OCI-LY7 (cell line): Measurements from ENCODE around the gene LRAT. TPM values are rescaled to one million over a fixed set of nuclear protein-coding genes. Genes with fewer than 3 reads are reported as not detected.
A peak's percentile ranks its signal among the peaks of the same experiment; 100 is the strongest.

Experiments
- Bru-seq: library from RNA; stranded (reverse); fragments of 400-500 nt; gene quantifications from one replicate; lab custom pipeline; 2021; lab: Mats Ljungman, UMichigan
- BruChase-seq, 2 experiments: library from RNA; stranded (reverse); fragments of 400-500 nt; gene quantifications; one replicate each; lab custom pipeline; 2021; lab: Mats Ljungman, UMichigan
- BruUV-seq: library from RNA; stranded (reverse); fragments of 400-500 nt; replicated peaks from 2 replicates; lab custom pipeline; 2021; lab: Mats Ljungman, UMichigan
- CTCF ChIA-PET: fragments of 300-600 bp; sonication (Branson Sonifier 250); formaldehyde crosslinking; loops from one replicate; lab custom pipeline; 2022; ENCODE audit warnings: antibody characterized with exemption; ENCODE audit not compliant: unreplicated experiment; lab: Charles Lee
- POLR2A ChIA-PET: fragments of 300-600 bp; sonication (Branson Sonifier 250); formaldehyde crosslinking; loops from one replicate; lab custom pipeline; 2022; ENCODE audit warnings: antibody characterized with exemption; lab: Charles Lee
- DNase-seq: peaks from one replicate; pipeline ENCODE4 v3.0.0-alpha.2; 2015; ENCODE audit warnings: low spot score
- H2AFZ ChIP-seq: fragments of 200-600 bp; sonication (generic), shearing (Covaris generic); 2 replicates; pipeline ENCODE4 v1.6.1; 2014; ENCODE audit warnings: mild to moderate bottlenecking, antibody characterized with exemption, low read length, moderate library complexity
- H3K27ac ChIP-seq: fragments of 200-600 bp; sonication (generic); 2 replicates; pipeline ENCODE4 v1.5.1; 2014; ENCODE audit warnings: mixed run types, low read depth, mild to moderate bottlenecking, moderate library complexity, low read length, inconsistent platforms; ENCODE audit not compliant: poor library complexity, severe bottlenecking
- H3K36me3 ChIP-seq: fragments of 200-600 bp; sonication (generic); 2 replicates; pipeline ENCODE4 v1.6.1; 2014; ENCODE audit warnings: mild to moderate bottlenecking, antibody characterized with exemption, low read length, moderate library complexity, mixed read lengths; ENCODE audit not compliant: insufficient read depth
- H3K4me1 ChIP-seq: fragments of 200-600 bp; sonication (generic); 2 replicates; pipeline ENCODE4 v1.5.1; 2014; ENCODE audit warnings: mild to moderate bottlenecking, low read length; ENCODE audit not compliant: insufficient read depth, poor library complexity, severe bottlenecking
- H3K4me2 ChIP-seq: fragments of 200-600 bp; sonication (generic); 2 replicates; pipeline ENCODE4 v1.6.1; 2014; ENCODE audit warnings: mild to moderate bottlenecking, low read length
- H3K4me3 ChIP-seq: fragments of 200-600 bp; sonication (generic); 2 replicates; pipeline ENCODE4 v1.5.1; 2014; ENCODE audit warnings: mild to moderate bottlenecking, low read depth, low read length; ENCODE audit not compliant: poor library complexity, severe bottlenecking
- H3K79me2 ChIP-seq: fragments of 200-600 bp; sonication (generic); 2 replicates; pipeline ENCODE4 v1.6.1; 2016; ENCODE audit warnings: low read depth, mild to moderate bottlenecking, low read length, moderate library complexity, mixed read lengths; ENCODE audit not compliant: insufficient read depth
- H3K9me2 ChIP-seq: fragments of 200-600 bp; sonication (generic); 2 replicates; pipeline ENCODE4 v1.6.1; 2016; ENCODE audit warnings: mild to moderate bottlenecking, low read length, mixed read lengths; ENCODE audit not compliant: insufficient read depth
- H3K9me3 ChIP-seq: fragments of 200-600 bp; sonication (generic); 2 replicates; pipeline ENCODE4 v1.6.1; 2014; ENCODE audit warnings: mild to moderate bottlenecking, mixed run types, low read length, mixed read lengths
- H4K20me1 ChIP-seq: fragments of 200-600 bp; sonication (generic); 2 replicates; pipeline ENCODE4 v1.6.1; 2014; ENCODE audit warnings: mild to moderate bottlenecking, antibody characterized with exemption, low read length, moderate library complexity, mixed read lengths; ENCODE audit not compliant: insufficient read depth
- CTCF ChIP-seq: fragments of 200-600 bp; sonication (generic); conservative IDR thresholded peaks from 2 replicates; pipeline ENCODE4 v1.5.1; 2014; ENCODE audit warnings: mild to moderate bottlenecking, antibody characterized with exemption, low read length, moderate library complexity, mixed read lengths
- EZH2phosphoT487 ChIP-seq: fragments of 200-600 bp; sonication (generic); IDR thresholded peaks from 2 replicates; pipeline ENCODE4 v1.6.1; 2018; ENCODE audit warnings: low read depth, borderline replicate concordance, mild to moderate bottlenecking, mixed run types, antibody characterized with exemption, low read length, moderate library complexity, mixed read lengths
- intact Hi-C: fragments of 100-400 bp; cut with micrococcal nuclease; formaldehyde crosslinking; loops from one replicate; pipeline ENCODE4 v1.10.0; 2022; ENCODE audit not compliant: unreplicated experiment
- long read RNA-seq: library from polyadenylated mRNA; stranded (forward); transcript quantifications from one replicate; pipeline ENCODE4 v2.0.0, GENCODE V29; 2022
- total RNA-seq, 2 experiments: library from RNA; depleted of rRNA in 1 of 2; stranded (reverse); fragments of >200 nt in 1 of 2; shearing (Covaris generic) in 1 of 2; gene quantifications; 2 replicates each; pipeline ENCODE4 v1.2.3, GENCODE V29; 2014 to 2022

LRAT gene
- total RNA-seq (2014; rRNA removed; shearing (Covaris generic)) (not detected in 2 replicates), total RNA-seq (2022) (not detected in 2 replicates), Bru-seq, nascent RNA (not detected), BruChase-seq, experiment 1, labeled RNA remaining after a 6-hour chase (not detected), BruChase-seq, experiment 2, labeled RNA remaining after a 2-hour chase (percentile 12 among the genes with signal in this experiment)
- long read RNA-seq: 0 reads

DNA sequence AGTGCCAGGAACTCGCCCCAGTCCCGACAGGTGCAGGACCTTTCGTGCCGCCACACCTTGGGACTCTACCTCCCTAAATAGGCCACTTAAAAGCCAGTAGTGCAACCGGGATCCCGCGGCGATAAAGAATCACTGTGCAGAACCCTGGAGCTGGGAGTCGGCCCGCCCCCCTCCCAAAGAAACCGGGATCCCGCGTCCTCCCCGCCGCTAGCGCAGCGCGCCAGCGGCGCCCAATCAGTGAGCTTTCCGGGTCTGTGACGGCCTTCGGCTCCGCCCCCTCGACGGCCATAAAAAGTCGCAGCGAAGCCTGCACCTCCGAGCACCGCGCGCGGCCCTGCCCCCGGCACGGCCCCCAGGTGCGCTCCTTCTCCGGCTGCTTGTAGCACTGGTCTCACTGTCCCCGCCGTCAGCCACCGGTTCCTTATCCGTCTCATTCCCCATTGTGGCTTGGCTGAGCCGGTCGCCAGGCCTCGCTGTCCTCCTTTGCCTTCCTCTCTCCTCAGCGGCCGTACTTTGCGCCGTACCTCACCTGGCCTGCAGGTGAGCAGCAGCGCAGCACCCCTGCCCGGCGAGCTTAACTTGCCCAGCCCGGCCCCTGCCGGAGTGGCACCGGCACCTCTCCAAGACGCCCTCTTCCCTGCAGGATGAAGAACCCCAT is at the start of gene LRAT:
Gene LRAT (plus strand): TSS at position 318 of the 658 bp plus-strand sequence. CDS start 327 bp downstream, at position 645.
- H3K4me1 ChIP-seq: no peaks in the 10 kb centered on the region
- no peaks in the 10 kb centered on the region for H4K20me1 ChIP-seq
- no peak within 1 kb of the TSS for H2AFZ ChIP-seq
- H3K4me3 ChIP-seq: no peak within 1 kb of the TSS
- H3K9me3 ChIP-seq: no peaks in the 10 kb centered on the region
- no peaks in the 10 kb centered on the region for H3K9me2 ChIP-seq
- H3K36me3 ChIP-seq: no peaks in the 10 kb centered on the region
- CTCF ChIA-PET: no interaction called here
- intact Hi-C loops: no loop called here
- BruUV-seq: no TSS peak
- no peak within 1 kb of the TSS for H3K4me2 ChIP-seq
- no peaks in the 10 kb centered on the region for H3K79me2 ChIP-seq
- DNase-seq: no peak
- H3K27ac ChIP-seq: no peak within 1 kb of the TSS
- TF ChIP-seq EZH2phosphoT487: no peak
- TF ChIP-seq CTCF: no peak
- POLR2A ChIA-PET: no interaction called here

DNA sequence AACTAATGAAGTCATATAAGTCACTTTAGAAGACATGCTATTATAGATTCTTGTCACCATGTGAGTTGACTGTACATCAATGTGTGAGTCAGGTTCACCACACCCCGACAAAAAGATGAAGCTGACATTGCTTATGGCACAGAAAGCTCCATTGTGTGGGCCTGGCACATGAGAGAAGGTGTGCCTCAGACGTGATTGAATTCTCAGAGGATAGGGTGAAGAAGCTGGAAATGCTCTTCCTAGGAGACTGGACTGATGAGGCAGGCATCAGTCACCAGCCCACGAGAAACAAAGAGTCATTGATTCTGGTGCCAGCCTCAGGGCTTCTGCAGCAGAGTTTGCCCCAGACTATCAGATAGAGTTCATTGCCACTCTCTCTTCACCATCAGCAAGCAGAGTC is 35.9 kb upstream of the LRAT start:
- Histone ChIP-seq H3K27ac (no peak overlapping the region), H3K79me2 (no peaks in the 10 kb centered on the region), H2AFZ (no peak overlapping the region), H4K20me1 (no peaks in the 10 kb centered on the region), H3K4me3 (no peak overlapping the region), H3K36me3 (no peaks in the 10 kb centered on the region), H3K9me3 (no peaks in the 10 kb centered on the region), H3K9me2 (no peaks in the 10 kb centered on the region), H3K4me1 (no peaks in the 10 kb centered on the region), H3K4me2 (no peak overlapping the region)
- CTCF ChIA-PET: no interaction called here
- TF ChIP-seq EZH2phosphoT487: no peak
- TF ChIP-seq CTCF: no peak
- intact Hi-C loops: no loop called here
- no TSS peak for BruUV-seq
- DNase-seq: no peak
- POLR2A ChIA-PET: interaction anchor here (1.0 kb wide), 1 partner anchor 32 kb away, joined by 3 read pairs; no protein-coding TSS in a partner anchor

DNA sequence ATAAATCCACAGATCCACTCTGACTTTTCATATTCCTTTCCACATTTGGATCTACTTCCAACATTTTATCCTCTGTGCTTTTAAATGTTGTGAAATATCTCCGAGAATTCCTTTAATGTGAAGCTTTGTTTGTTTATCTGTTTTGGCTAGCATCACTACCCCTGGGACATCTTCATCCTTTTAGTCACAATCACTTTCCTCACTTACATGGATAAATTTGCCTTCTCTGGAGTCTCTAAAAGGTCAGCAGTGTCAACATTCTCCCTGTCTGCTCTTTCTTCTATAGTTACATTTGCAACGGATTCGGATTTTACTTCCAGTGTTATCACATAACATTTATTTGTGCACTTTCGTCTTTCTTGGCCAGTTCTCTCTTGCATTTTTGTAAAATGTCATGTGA is 34.2 kb upstream of the LRAT start:
- Histone ChIP-seq H2AFZ (no peak overlapping the region), H3K4me3 (no peak overlapping the region), H3K4me1 (no peaks in the 10 kb centered on the region), H3K79me2 (no peaks in the 10 kb centered on the region), H3K36me3 (no peaks in the 10 kb centered on the region), H3K9me3 (no peaks in the 10 kb centered on the region), H3K9me2 (no peaks in the 10 kb centered on the region), H4K20me1 (no peaks in the 10 kb centered on the region), H3K27ac (no peak overlapping the region), H3K4me2 (no peak overlapping the region)
- intact Hi-C loops: no loop called here
- ChIA-PET CTCF (no interaction called here), POLR2A (interaction anchor here (0.6 kb wide), 1 partner anchor 598 kb away, joined by 5 read pairs; no protein-coding TSS in a partner anchor)
- no TSS peak for BruUV-seq
- no peak for TF ChIP-seq CTCF
- TF ChIP-seq EZH2phosphoT487: no peak
- DNase-seq: no peak
